HepG2 (cell line): ENCODE results near the gene GLTPD2. TPM values are rescaled to one million over a fixed set of nuclear protein-coding genes. Genes with fewer than 3 reads are reported as not detected.

ENCODE experiments used
- ATAC-seq: fragments of 200-7000 bp; cut with Tn5 transposase; 3 replicates; pipeline ENCODE4 v1.9.1; 2020; ENCODE audit warnings: mild to moderate bottlenecking, moderate library complexity
- BruUV-seq: library from RNA; stranded (reverse); fragments of 400-500 nt; replicated peaks from 2 replicates; lab custom pipeline; 2021; lab: Mats Ljungman, UMichigan
- CTCF ChIA-PET: fragments of 300-600 bp; formaldehyde crosslinking; extraction: SDS; loops from one replicate; lab custom pipeline; 2021; ENCODE audit warnings: low total read pairs, inconsistent platforms, low intra/inter-chr PET ratio; lab: Yijun Ruan, JAX
- POLR2A ChIA-PET: fragments of 350-600 bp; sonication (Branson Sonifier 250); formaldehyde crosslinking; loops from one replicate; lab custom pipeline; 2020; ENCODE audit warnings: antibody characterized with exemption, inconsistent platforms; lab: Yijun Ruan, JAX
- DNase-seq: peaks from one replicate; pipeline ENCODE4 v3.0.0-alpha.2; 2015; ENCODE audit warnings: low spot score
- FAIRE-seq: peaks from 3 replicates; lab custom pipeline; 2011; peaks lifted over from hg19 to GRCh38; lab: Jason Lieb, UNC
- H2AFZ ChIP-seq: one replicate; pipeline ENCODE4 v1.6.1; 2011; ENCODE audit warnings: low read length, inconsistent platforms
- H3K27ac ChIP-seq: fragments of 300-600 bp; 3 replicates; pipeline ENCODE4 v1.8.0; 2011; ENCODE audit warnings: mixed run types, mild to moderate bottlenecking, mixed read lengths, low read length, inconsistent platforms; ENCODE audit not compliant: insufficient read depth; ENCODE audit errors: extremely low read length
- H3K27me3 ChIP-seq, 2 experiments: fragments of 200-600 bp in 1 of 2; 2 replicates in 1 of 2; 3 replicates in 1 of 2; pipeline versions ENCODE4 v1.6.0 to v1.8.0; 2011; ENCODE audit warnings: low read length in 2 of 2, mild to moderate bottlenecking in 2 of 2, moderate library complexity in 2 of 2, inconsistent platforms in 1 of 2; ENCODE audit not compliant: insufficient read depth in 2 of 2, control insufficient read depth in 1 of 2
- H3K36me3 ChIP-seq, 2 experiments: fragments of 200-600 bp in 1 of 2; replicated peaks in 1 of 2; 2 replicates in 1 of 2; 3 replicates in 1 of 2; pipeline versions ENCODE4 v1.5.1 to v1.8.0; 2011; ENCODE audit warnings: low read length in 2 of 2, inconsistent platforms in 1 of 2; ENCODE audit not compliant: insufficient read depth in 2 of 2, control insufficient read depth in 1 of 2
- H3K4me1 ChIP-seq: 2 replicates; pipeline ENCODE4 v1.5.1; 2012; ENCODE audit warnings: low read length, inconsistent platforms; ENCODE audit not compliant: insufficient read depth
- H3K4me2 ChIP-seq: 2 replicates; pipeline ENCODE4 v1.6.0; 2011; ENCODE audit warnings: low read depth, low read length, inconsistent platforms
- H3K4me3 ChIP-seq, 3 experiments: fragments of 200-600 bp in 1 of 3; sonication (generic), shearing (Covaris generic) in 1 of 3; replicated peaks in 1 of 3; 2 replicates each; pipeline ENCODE4 v1.5.1; 2011 to 2016; ENCODE audit warnings: low read length in 3 of 3, inconsistent platforms in 2 of 3, low read depth in 2 of 3, mild to moderate bottlenecking in 2 of 3, control low read depth in 1 of 3, mixed read lengths in 1 of 3; ENCODE audit not compliant: insufficient read depth in 1 of 3
- H3K79me2 ChIP-seq: one replicate; pipeline ENCODE4 v1.6.1; 2011; ENCODE audit warnings: low read length, inconsistent platforms; ENCODE audit not compliant: insufficient read depth
- H3K9ac ChIP-seq: 2 replicates; pipeline ENCODE4 v1.6.0; 2011; ENCODE audit warnings: mild to moderate bottlenecking, low read depth, low read length, inconsistent platforms; ENCODE audit not compliant: insufficient read depth
- H3K9me3 ChIP-seq: 2 replicates; pipeline ENCODE4 v1.5.1; 2012; ENCODE audit warnings: mild to moderate bottlenecking, low read length
- H4K20me1 ChIP-seq: 2 replicates; pipeline ENCODE4 v1.6.0; 2011; ENCODE audit warnings: inconsistent platforms, mild to moderate bottlenecking, low read length, moderate library complexity; ENCODE audit not compliant: insufficient read depth
- ETV6 ChIP-seq: sonication (generic); formaldehyde crosslinking; conservative IDR thresholded peaks from 2 replicates; pipeline ENCODE4 v1.4.0; 2020; ENCODE audit warnings: missing genetic modification reagents
- GABPA ChIP-seq, 2 experiments: IDR thresholded peaks; 2 replicates each; pipeline ENCODE4 v1.6.1; 2011 to 2016; ENCODE audit warnings: low read depth in 2 of 2, low read length in 1 of 2, missing biosample characterization in 1 of 2, missing genetic modification characterization in 1 of 2
- PITX1 ChIP-seq: sonication (generic); formaldehyde crosslinking; IDR thresholded peaks from 2 replicates; pipeline ENCODE4 v1.5.1; 2020; ENCODE audit warnings: mild to moderate bottlenecking, missing genetic modification reagents
- RARA ChIP-seq: IDR thresholded peaks from 2 replicates; pipeline ENCODE4 v1.6.1; 2016; ENCODE audit warnings: missing genetic modification reagents, missing compliant biosample characterization
- ZNF431 ChIP-seq: sonication (generic); formaldehyde crosslinking; IDR thresholded peaks from 2 replicates; pipeline ENCODE4 v1.9.0; 2022; ENCODE audit warnings: missing genetic modification reagents, low read depth, mild to moderate bottlenecking, borderline replicate concordance
- WGBS: methylation state at CpG from one replicate; pipeline ENCODE4 v1.1.6; 2017; ENCODE audit warnings: low lambda C conversion rate; 5-methylcytosine and 5-hydroxymethylcytosine counted together
- in situ Hi-C: cut with HindIII; loops from 2 replicates; pipeline ENCODE4 v1.10.0; 2017; ENCODE audit warnings: low pct_unique_long_range_greater_than_20kb; ENCODE audit not compliant: extremely low pct_ligation_motif_present
- intact Hi-C: fragments of 100-400 bp; cut with micrococcal nuclease; formaldehyde crosslinking; loops from one replicate; pipeline ENCODE4 v1.10.0; 2022; ENCODE audit not compliant: unreplicated experiment
- polyA plus RNA-seq, 8 experiments: library from polyadenylated mRNA; depleted of rRNA in 3 of 8; stranded (reverse) in 7 of 8; unstranded in 1 of 8; fragments of >200 nt; fragmentation: Illumina TruSeq in 4 of 8; extraction: Trizol in 4 of 8; gene quantifications; 2 replicates each; pipeline versions ENCODE4 v1.2.1 to v1.2.3, GENCODE V29; 2011 to 2016; ENCODE audit warnings: low read depth in 4 of 8, missing spikeins in 1 of 8, mixed read lengths in 1 of 8; ENCODE audit not compliant: insufficient read depth in 1 of 8
- total RNA-seq, 5 experiments: library from RNA; depleted of rRNA; stranded (reverse); fragments of >200 nt; fragmentation: Illumina TruSeq; extraction: Trizol; gene quantifications; 2 replicates each; pipeline ENCODE4 v1.2.3, GENCODE V29; 2016; ENCODE audit warnings: low read depth in 1 of 5
- TF ChIP-seq, protein P1 (sequence below): sonication (generic); formaldehyde crosslinking; IDR thresholded peaks from 2 replicates; pipeline ENCODE4 v1.5.1; 2020; ENCODE audit warnings: mild to moderate bottlenecking, moderate library complexity, missing genetic modification reagents
- TF ChIP-seq, protein P2 (sequence below): sonication (generic); formaldehyde crosslinking; IDR thresholded peaks from 2 replicates; pipeline ENCODE4 v1.4.0; 2020; ENCODE audit warnings: missing genetic modification reagents
- TF ChIP-seq, protein P3 (sequence below): sonication (generic); formaldehyde crosslinking; IDR thresholded peaks from 2 replicates; pipeline ENCODE4 v1.4.0; 2020; ENCODE audit warnings: missing genetic modification reagents, borderline replicate concordance

GLTPD2 gene
- total and polyA plus RNA-seq, 2 of the 13 experiments (the other 11 are each of a cell fraction or from before 2014, with no cell fraction given) = 7.5 to 12.9 TPM

DNA sequence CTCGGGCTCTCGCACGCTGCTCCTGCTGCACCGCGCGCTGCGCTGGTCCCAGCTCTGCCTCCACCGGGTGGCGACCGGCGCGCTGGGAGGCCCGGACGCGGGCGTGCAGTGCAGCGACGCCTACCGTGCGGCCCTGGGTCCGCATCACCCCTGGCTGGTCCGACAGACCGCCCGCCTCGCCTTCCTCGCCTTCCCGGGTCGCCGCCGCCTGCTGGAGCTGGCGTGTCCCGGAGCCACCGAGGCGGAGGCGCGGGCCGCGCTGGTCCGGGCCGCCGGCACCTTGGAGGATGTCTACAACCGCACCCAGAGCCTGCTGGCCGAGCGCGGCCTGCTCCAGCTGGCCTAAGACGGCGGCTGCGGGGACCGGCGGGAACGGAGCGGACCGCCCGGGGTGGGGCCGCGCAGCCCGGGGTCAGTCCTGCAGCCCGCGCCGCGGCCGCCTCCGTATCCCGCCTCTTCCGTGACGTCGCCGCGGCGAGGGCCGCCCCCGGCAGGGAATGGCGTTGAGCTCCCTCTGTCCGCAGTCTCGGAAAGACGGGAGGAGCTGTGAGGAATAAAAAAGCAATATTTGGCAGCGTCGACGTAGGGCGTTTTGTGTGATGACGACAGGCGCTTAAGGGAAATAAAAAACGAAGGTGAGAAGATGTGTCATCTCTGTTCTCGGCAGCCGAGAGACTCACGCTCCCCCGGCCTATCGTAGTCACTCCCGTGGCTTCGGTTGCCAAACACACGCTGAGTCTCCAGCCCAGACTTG, 1.4 kb downstream of the GLTPD2 start:
- intact Hi-C loops (loop anchor here (2.0 kb wide), 1 partner anchor 31 kb away; no protein-coding TSS in a partner anchor), in situ Hi-C loops (loop anchor here (10.0 kb wide), 1 partner anchor 55 kb away; the partner anchor contains the start of genes CXCL16, MED11 and ZMYND15)
- Histone ChIP-seq H3K9ac (peak overlapping the region; percentile 97), H3K36me3 (peaks cover 0 to 1% of the 10 kb centered on the region in 2 experiments; a peak in 3 of 5 replicates), H3K79me2 (peaks cover 15% of the 10 kb centered on the region), H4K20me1 (no peaks in the 10 kb centered on the region), H3K4me2 (peak overlapping the region; percentile 96), H3K4me1 (peaks cover 28% of the 10 kb centered on the region), H2AFZ (no peak overlapping the region), H3K9me3 (no peaks in the 10 kb centered on the region), H3K4me3 (peak overlapping the region; percentile 89 to 94 (median 91)), H3K27me3 (no peaks in the 10 kb centered on the region; a peak in 1 of 5 replicates), H3K27ac (peak overlapping the region; percentile 96)
- peak; percentile 69 for DNase-seq
- POLR2A ChIA-PET = interaction anchor here (0.5 to 6.4 kb wide), 26 partner anchors 9 to 150 kb away, joined by 3 to 317 read pairs (median 6); partner anchors contain the start of genes ARRB2, CXCL16, MED11 and MINK1
- CTCF ChIA-PET = interaction anchor here (1.8 to 4.1 kb wide), 4 partner anchors 58 to 99 kb away, joined by 8 to 51 read pairs (median 10); partner anchors contain the start of genes ARRB2 and MED11
- FAIRE-seq = no peak
- ATAC-seq = peak; percentile 82
- 7% methylated on average over 26 of the region's 91 CpGs for WGBS
- BruUV-seq = no TSS peak
- TF ChIP-seq GABPA (IDR thresholded peaks at IDR 0.05; ENCODE audit: low read depth, low read length) (peak; percentile 32), GABPA (CRISPR knock-in tag; IDR thresholded peaks at IDR 0.05; ENCODE audit: low read depth) (no peak), ZNF431 (peak; percentile 76; the same call in 1 of the 2 replicates), PITX1 (no peak), ETV6 (CRISPR knock-in tag) (no peak), RARA (peak; percentile 24; the same call in 1 of the 2 replicates)
- TF ChIP-seq, protein P1, sequence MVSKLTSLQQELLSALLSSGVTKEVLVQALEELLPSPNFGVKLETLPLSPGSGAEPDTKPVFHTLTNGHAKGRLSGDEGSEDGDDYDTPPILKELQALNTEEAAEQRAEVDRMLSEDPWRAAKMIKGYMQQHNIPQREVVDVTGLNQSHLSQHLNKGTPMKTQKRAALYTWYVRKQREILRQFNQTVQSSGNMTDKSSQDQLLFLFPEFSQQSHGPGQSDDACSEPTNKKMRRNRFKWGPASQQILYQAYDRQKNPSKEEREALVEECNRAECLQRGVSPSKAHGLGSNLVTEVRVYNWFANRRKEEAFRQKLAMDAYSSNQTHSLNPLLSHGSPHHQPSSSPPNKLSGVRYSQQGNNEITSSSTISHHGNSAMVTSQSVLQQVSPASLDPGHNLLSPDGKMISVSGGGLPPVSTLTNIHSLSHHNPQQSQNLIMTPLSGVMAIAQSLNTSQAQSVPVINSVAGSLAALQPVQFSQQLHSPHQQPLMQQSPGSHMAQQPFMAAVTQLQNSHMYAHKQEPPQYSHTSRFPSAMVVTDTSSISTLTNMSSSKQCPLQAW (CRISPR knock-in tag) = no peak
- TF ChIP-seq, protein P2, sequence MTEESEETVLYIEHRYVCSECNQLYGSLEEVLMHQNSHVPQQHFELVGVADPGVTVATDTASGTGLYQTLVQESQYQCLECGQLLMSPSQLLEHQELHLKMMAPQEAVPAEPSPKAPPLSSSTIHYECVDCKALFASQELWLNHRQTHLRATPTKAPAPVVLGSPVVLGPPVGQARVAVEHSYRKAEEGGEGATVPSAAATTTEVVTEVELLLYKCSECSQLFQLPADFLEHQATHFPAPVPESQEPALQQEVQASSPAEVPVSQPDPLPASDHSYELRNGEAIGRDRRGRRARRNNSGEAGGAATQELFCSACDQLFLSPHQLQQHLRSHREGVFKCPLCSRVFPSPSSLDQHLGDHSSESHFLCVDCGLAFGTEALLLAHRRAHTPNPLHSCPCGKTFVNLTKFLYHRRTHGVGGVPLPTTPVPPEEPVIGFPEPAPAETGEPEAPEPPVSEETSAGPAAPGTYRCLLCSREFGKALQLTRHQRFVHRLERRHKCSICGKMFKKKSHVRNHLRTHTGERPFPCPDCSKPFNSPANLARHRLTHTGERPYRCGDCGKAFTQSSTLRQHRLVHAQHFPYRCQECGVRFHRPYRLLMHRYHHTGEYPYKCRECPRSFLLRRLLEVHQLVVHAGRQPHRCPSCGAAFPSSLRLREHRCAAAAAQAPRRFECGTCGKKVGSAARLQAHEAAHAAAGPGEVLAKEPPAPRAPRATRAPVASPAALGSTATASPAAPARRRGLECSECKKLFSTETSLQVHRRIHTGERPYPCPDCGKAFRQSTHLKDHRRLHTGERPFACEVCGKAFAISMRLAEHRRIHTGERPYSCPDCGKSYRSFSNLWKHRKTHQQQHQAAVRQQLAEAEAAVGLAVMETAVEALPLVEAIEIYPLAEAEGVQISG (CRISPR knock-in tag) = peak; percentile 86
- TF ChIP-seq, protein P3, sequence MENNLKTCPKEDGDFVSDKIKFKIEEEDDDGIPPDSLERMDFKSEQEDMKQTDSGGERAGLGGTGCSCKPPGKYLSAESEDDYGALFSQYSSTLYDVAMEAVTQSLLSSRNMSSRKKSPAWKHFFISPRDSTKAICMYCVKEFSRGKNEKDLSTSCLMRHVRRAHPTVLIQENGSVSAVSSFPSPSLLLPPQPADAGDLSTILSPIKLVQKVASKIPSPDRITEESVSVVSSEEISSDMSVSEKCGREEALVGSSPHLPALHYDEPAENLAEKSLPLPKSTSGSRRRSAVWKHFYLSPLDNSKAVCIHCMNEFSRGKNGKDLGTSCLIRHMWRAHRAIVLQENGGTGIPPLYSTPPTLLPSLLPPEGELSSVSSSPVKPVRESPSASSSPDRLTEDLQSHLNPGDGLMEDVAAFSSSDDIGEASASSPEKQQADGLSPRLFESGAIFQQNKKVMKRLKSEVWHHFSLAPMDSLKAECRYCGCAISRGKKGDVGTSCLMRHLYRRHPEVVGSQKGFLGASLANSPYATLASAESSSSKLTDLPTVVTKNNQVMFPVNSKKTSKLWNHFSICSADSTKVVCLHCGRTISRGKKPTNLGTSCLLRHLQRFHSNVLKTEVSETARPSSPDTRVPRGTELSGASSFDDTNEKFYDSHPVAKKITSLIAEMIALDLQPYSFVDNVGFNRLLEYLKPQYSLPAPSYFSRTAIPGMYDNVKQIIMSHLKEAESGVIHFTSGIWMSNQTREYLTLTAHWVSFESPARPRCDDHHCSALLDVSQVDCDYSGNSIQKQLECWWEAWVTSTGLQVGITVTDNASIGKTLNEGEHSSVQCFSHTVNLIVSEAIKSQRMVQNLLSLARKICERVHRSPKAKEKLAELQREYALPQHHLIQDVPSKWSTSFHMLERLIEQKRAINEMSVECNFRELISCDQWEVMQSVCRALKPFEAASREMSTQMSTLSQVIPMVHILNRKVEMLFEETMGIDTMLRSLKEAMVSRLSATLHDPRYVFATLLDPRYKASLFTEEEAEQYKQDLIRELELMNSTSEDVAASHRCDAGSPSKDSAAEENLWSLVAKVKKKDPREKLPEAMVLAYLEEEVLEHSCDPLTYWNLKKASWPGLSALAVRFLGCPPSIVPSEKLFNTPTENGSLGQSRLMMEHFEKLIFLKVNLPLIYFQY (CRISPR knock-in tag) = no peak
